A375 (cell line): ENCODE measurements around the gene SLC49A3. TPM values are rescaled to one million over a fixed set of nuclear protein-coding genes. Genes with fewer than 3 reads are reported as not detected.

Experiments used
- total RNA-seq: library from RNA; depleted of rRNA; stranded (reverse); fragments of >200 nt; shearing (Covaris generic); gene quantifications from 2 replicates; pipeline ENCODE4 v1.2.3, GENCODE V29; 2014; rRNA removed

The SLC49A3 gene
- total RNA-seq, result 0.45 and 0.60 TPM in 2 replicates

DNA sequence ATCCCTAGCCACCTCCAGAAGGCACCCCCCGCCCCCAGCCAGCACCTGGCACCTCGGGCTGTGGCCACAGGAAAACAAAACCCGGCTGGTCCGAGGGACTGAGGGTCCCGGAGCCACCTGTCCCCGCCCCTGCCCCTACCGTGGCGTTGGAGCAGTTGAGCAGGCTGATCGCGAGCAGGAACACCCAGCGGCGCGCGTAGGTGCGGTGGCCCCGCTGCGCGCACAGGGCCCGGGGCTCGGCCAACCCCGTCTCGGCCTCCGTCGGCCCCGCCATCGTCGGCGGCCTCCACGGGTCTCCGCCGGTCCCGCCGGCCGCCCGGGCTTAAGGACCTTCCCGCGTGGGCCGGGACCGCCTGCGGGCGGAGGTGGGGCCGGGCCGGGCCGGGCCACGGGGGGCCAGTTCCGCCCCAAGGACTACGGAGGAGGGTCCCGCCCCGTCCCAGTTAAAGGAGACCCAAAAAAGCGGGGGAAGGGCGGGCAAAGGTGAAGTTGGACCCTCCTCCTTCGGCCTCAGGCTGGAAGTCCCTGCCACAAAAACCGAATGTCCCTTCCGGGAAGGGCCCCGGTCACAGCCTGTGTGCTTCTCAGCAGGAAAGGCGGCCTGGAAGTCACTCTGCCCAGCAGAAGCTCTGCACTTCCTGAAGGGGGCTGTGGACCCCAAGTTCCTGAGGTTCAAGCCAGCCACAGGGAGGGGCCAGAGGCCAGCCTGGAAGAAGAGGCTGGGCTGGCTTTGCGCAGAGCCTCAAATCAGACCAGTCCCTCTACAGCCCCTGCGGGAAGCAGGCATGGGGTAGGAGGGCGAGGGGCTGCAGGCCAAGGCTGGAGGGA is at the start of gene SLC49A3:
Gene SLC49A3 (minus strand): TSS at position 298 of the 828 bp plus-strand sequence. CDS start 24 bp downstream, at position 274.

DNA sequence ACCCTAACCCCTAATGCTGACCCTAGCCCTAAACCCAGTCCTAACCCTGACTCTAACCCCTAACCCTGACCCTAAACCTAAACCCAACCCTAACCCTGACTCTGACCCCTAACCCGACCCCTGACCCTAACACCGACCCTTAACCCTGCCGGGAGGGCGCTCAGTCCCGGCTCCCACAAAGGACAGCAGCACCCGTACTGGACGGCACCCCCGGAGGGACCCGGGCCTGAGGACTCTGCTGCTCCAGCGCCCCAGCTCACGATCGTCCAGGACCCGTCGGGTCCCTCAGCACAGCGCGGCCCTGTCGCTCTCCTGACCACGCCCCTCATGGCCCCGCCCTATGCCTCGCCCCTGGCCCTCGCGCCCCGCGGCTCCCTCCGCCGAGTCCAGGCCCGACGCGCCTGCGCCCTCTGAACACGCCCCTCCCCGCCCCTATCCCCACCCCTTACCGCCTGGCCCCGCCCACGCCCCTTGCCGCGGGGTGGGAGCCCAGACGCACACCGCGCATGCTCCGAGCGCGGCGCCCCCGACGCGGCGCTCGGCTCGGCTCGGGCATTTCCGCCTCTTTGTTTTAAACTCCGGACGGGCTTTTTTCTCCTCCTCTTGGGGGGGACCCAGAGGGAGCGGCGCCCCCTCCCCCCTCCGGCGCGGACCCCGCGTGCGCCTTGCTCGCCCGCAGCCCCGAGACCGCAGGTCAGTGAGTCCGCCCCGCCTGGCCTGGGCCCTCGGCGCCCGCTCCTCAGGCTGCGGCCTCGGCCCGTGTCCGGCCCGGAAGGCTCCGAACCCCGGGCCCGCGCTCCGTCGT is 16.5 kb upstream of the SLC49A3 start, which contains the start of gene PCGF3:
Gene PCGF3 (plus strand): TSS at position 555 of the 805 bp plus-strand sequence. CDS start 27,849 bp downstream, outside the sequence.

DNA sequence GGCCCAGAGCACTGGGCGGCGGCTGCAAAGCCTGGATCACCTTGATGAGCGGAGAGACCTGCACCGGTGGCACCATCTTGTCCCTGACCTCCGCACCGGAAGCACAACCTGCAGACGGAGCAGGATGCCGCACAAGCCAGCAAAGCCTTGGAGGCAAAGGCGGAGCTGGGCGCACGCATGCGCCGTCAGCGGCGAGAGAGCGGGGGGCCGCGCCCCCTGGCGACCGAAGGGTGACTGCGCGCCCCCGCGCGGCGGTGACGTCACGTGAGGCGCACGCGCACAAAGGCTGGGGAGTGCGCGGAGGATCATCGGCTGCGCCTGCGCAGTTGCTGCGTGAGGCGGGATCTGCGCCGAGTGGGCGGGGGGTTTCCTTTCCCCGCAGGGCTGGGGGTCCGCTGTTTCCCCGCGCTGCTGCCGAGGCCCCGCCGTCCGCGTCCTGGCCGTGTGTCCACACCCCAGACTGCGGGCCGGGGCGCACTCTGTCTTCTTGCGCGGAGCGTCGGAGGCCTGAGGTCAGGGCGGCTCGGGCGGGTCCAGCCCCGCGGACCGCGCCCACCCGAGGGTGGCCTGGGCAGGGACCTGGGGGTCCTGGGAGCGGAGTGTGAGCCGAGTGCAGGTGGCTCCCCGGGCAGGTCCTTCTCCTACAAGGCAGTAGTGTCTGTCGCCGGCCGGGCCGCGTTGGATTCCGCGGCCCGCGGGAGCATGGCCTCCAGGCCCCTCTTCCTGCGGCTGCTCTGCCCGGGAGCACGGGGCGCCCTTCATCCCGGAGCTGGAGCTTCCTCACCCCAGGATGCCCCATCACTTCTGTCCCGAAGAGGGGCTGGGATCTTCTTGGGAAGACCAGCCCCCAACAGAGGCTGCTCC is 14.5 kb downstream of the SLC49A3 start, which contains the start of the genes ATP5ME and MYL5:
Gene ATP5ME (minus strand): TSS at position 105 of the 864 bp plus-strand sequence. CDS start 29 bp downstream, at position 76.
Gene MYL5 (plus strand): TSS at position 371 of the 864 bp plus-strand sequence. CDS start 3,485 bp downstream, outside the sequence.

Other genes with a start within 250 kb of the SLC49A3 start
- 16.2 and 23.8 TPM in 2 replicates for gene ZNF721, start 190.0 kb downstream of the SLC49A3 start, total RNA-seq
- gene PIGG, start 189.9 kb downstream of the SLC49A3 start, total RNA-seq, result 42.0 and 42.8 TPM in 2 replicates
- gene TMEM271, start 112.9 kb downstream of the SLC49A3 start, total RNA-seq, result 0.08 TPM in 1 of 2 replicates, not detected in the other
- 4.5 and 5.1 TPM in 2 replicates for gene PDE6B, start 63.6 kb downstream of the SLC49A3 start, total RNA-seq
- 511 and 625 TPM in 2 replicates for gene ATP5ME, start 14.9 kb downstream of the SLC49A3 start, total RNA-seq
- gene MYL5, start 14.6 kb downstream of the SLC49A3 start, total RNA-seq, result 44.9 and 47.0 TPM in 2 replicates
- gene PCGF3, start 16.7 kb upstream of the SLC49A3 start, total RNA-seq, result 48.8 and 49.0 TPM in 2 replicates
- gene CPLX1, start 137.0 kb upstream of the SLC49A3 start, total RNA-seq, result 0.05 TPM in 1 of 2 replicates, not detected in the other
- gene GAK, start 243.2 kb upstream of the SLC49A3 start, total RNA-seq, result 145 and 183 TPM in 2 replicates
- 28.7 and 31.1 TPM in 2 replicates for gene TMEM175, start 243.3 kb upstream of the SLC49A3 start, total RNA-seq